GM12878 (cell line): ENCODE data around the gene ARID3A. TPM values are rescaled to one million over a fixed set of nuclear protein-coding genes. Genes with fewer than 3 reads are reported as not detected.
A peak's percentile ranks its signal among the peaks of the same experiment; 100 is the strongest.

Experiments
- ATF7 ChIP-seq: fragments of 450-650 bp; IDR thresholded peaks from 2 replicates; pipeline ENCODE4 v1.6.1; 2016; ENCODE audit warnings: low read depth, mild to moderate bottlenecking
- BMI1 ChIP-seq: fragments of 450-650 bp; IDR thresholded peaks from 2 replicates; pipeline ENCODE4 v1.6.1; 2016; ENCODE audit warnings: mild to moderate bottlenecking, moderate library complexity, borderline replicate concordance
- IKZF2 ChIP-seq, 2 experiments: fragments of 450-650 bp; IDR thresholded peaks; 2 replicates each; pipeline ENCODE4 v1.6.1; 2017; ENCODE audit warnings: mild to moderate bottlenecking in 2 of 2, moderate library complexity in 2 of 2
- KAT2A ChIP-seq: conservative IDR thresholded peaks from 2 replicates; pipeline ENCODE4 v1.6.1; 2011; ENCODE audit warnings: low read depth, low read length; ENCODE audit not compliant: control insufficient read depth
- KDM1A ChIP-seq: fragments of 200-600 bp; sonication (generic); IDR thresholded peaks from 2 replicates; pipeline ENCODE4 v1.6.1; 2016; ENCODE audit warnings: borderline replicate concordance
- MTA2 ChIP-seq: fragments of 450-650 bp; IDR thresholded peaks from 2 replicates; pipeline ENCODE4 v1.6.1; 2016; ENCODE audit warnings: low read depth, mild to moderate bottlenecking, moderate library complexity
- MYC ChIP-seq: IDR thresholded peaks from 2 replicates; pipeline ENCODE4 v1.6.1; 2011; ENCODE audit warnings: mild to moderate bottlenecking, low read length, moderate library complexity, inconsistent platforms; ENCODE audit not compliant: insufficient read depth, insufficient replicate concordance, insufficient read length, severe bottlenecking
- NR2C1 ChIP-seq: fragments of 450-650 bp; IDR thresholded peaks from 2 replicates; pipeline ENCODE4 v1.6.1; 2017; ENCODE audit warnings: antibody characterized with exemption, mild to moderate bottlenecking, moderate library complexity
- PML ChIP-seq: IDR thresholded peaks from 2 replicates; pipeline ENCODE4 v1.6.1; 2012; ENCODE audit warnings: low read length, inconsistent platforms
- POU2F2 ChIP-seq: IDR thresholded peaks from 3 replicates; pipeline ENCODE4 v1.6.1; 2011; ENCODE audit warnings: low read depth, mild to moderate bottlenecking, low read length, borderline replicate concordance
- RB1 ChIP-seq: fragments of 450-650 bp; formaldehyde crosslinking; IDR thresholded peaks from 2 replicates; pipeline ENCODE4 v1.6.1; 2017; ENCODE audit warnings: mild to moderate bottlenecking, borderline replicate concordance
- RCOR1 ChIP-seq: conservative IDR thresholded peaks from 2 replicates; pipeline ENCODE4 v1.6.1; 2012; ENCODE audit warnings: low read depth, low read length, improper control_type of control experiment
- SMARCA5 ChIP-seq: fragments of 450-650 bp; IDR thresholded peaks from 2 replicates; pipeline ENCODE4 v1.6.1; 2017; ENCODE audit warnings: mild to moderate bottlenecking
- SREBF2 ChIP-seq: IDR thresholded peaks from 2 replicates; pipeline ENCODE4 v1.6.1; 2012; ENCODE audit warnings: mild to moderate bottlenecking, low read length
- SUPT20H ChIP-seq: IDR thresholded peaks from 2 replicates; pipeline ENCODE4 v1.6.1; 2011; ENCODE audit warnings: low read depth, mild to moderate bottlenecking, low read length, moderate library complexity, borderline replicate concordance; ENCODE audit not compliant: control insufficient read depth
- ZNF24 ChIP-seq: fragments of 450-650 bp; IDR thresholded peaks from 2 replicates; pipeline ENCODE4 v1.6.1; 2017; ENCODE audit warnings: antibody characterized with exemption, mild to moderate bottlenecking
- polyA plus RNA-seq, 11 experiments: library from polyadenylated mRNA; depleted of rRNA in 4 of 11; unstranded in 6 of 11; stranded (reverse) in 5 of 11; fragments of >200 nt; fragmentation: Nextera tagmentation in 4 of 11; fragmentation: Illumina TruSeq in 1 of 11; extraction: Ambion mirVana in 4 of 11; extraction: Trizol in 1 of 11; gene quantifications; 1 replicate in 1 of 11; 2 replicates in 10 of 11; pipeline versions ENCODE4 v1.2.1 to v1.2.3, GENCODE V29; 2011 to 2016; ENCODE audit warnings: inconsistent platforms in 2 of 11, missing spikeins in 2 of 11, low read depth in 1 of 11
- total RNA-seq, 4 experiments: library from RNA; depleted of rRNA in 3 of 4; stranded (reverse); fragments of >200 nt in 3 of 4; fragmentation: Illumina TruSeq in 1 of 4; extraction: Trizol in 1 of 4; gene quantifications; 2 replicates each; pipeline versions ENCODE4 v1.2.1 to v1.2.3, GENCODE V29; 2013 to 2021
- TF ChIP-seq, protein P1 (sequence below): IDR thresholded peaks from 2 replicates; pipeline ENCODE4 v1.6.1; 2012; ENCODE audit warnings: low read length, inconsistent platforms
- TF ChIP-seq, protein P2 (sequence below): fragments of 450-650 bp; IDR thresholded peaks from 2 replicates; pipeline ENCODE4 v1.6.1; 2018; ENCODE audit warnings: mild to moderate bottlenecking, low read depth, moderate library complexity; ENCODE audit not compliant: partially characterized antibody
- TF ChIP-seq, protein P3 (sequence below): fragments of 450-650 bp; IDR thresholded peaks from 2 replicates; pipeline ENCODE4 v1.6.1; 2017; ENCODE audit warnings: mild to moderate bottlenecking, moderate library complexity
- TF ChIP-seq, protein P4 (sequence below): fragments of 450-650 bp; IDR thresholded peaks from 2 replicates; pipeline ENCODE4 v1.6.1; 2017; ENCODE audit warnings: mild to moderate bottlenecking, low read depth, inconsistent platforms; ENCODE audit not compliant: poor library complexity, severe bottlenecking

Gene ARID3A
- total and polyA plus RNA-seq, 10 of the 15 experiments (the other 5 are each of a cell fraction or from before 2014, with no cell fraction given) = 0.76 to 70.0 (median 16.7) TPM

DNA sequence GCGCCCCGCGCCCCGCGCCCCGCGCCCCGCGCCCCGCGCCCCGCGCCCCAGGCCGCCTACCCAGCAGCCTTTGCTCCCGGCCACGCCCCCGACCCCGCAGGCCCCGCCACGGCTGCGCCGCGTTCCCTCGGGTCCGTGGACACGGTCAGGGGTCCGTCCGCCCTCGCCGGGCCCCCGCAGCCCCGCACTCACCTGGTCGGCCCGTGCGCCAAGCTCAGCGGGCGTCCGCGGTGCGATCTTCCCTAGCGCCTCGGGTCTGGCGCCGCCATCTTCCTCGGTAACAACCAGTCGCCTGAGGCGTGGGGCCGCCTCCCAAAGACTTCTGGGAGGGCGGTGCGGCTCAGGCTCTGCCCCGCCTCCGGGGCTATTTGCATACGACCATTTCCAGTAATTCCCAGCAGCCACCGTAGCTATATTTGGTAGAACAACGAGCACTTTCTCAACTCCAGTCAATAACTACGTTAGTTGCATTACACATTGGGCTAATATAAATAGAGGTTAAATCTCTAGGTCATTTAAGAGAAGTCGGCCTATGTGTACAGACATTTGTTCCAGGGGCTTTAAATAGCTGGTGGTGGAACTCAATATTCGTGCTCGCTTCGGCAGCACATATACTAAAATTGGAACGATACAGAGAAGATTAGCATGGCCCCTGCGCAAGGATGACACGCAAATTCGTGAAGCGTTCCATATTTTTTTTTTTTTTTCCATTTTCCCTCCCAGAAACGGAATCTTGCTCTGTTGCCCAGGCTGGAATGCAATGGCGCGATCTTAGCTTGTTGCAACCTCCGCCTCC lies 32.7 kb upstream of the ARID3A start, which contains the start of the genes MED16 and RNU6-9 (continued):
- TF ChIP-seq, protein P1, sequence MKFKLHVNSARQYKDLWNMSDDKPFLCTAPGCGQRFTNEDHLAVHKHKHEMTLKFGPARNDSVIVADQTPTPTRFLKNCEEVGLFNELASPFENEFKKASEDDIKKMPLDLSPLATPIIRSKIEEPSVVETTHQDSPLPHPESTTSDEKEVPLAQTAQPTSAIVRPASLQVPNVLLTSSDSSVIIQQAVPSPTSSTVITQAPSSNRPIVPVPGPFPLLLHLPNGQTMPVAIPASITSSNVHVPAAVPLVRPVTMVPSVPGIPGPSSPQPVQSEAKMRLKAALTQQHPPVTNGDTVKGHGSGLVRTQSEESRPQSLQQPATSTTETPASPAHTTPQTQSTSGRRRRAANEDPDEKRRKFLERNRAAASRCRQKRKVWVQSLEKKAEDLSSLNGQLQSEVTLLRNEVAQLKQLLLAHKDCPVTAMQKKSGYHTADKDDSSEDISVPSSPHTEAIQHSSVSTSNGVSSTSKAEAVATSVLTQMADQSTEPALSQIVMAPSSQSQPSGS = no peak
- TF ChIP-seq RB1 (peak; percentile 84; the same call in 1 of the 2 replicates), ATF7 (no peak), ZNF24 (peak; percentile 98), MYC (no peak), MTA2 (no peak), KDM1A (no peak), RCOR1 (no peak), SMARCA5 (peak; percentile 83), PML (peak; percentile 84), SUPT20H (no peak), POU2F2 (peak; percentile 99), NR2C1 (no peak), BMI1 (no peak), KAT2A (no peak), IKZF2 (IDR thresholded peaks at IDR 0.05) (peak; percentile 56 to 60), SREBF2 (peak; percentile 94)
- TF ChIP-seq, protein P2, sequence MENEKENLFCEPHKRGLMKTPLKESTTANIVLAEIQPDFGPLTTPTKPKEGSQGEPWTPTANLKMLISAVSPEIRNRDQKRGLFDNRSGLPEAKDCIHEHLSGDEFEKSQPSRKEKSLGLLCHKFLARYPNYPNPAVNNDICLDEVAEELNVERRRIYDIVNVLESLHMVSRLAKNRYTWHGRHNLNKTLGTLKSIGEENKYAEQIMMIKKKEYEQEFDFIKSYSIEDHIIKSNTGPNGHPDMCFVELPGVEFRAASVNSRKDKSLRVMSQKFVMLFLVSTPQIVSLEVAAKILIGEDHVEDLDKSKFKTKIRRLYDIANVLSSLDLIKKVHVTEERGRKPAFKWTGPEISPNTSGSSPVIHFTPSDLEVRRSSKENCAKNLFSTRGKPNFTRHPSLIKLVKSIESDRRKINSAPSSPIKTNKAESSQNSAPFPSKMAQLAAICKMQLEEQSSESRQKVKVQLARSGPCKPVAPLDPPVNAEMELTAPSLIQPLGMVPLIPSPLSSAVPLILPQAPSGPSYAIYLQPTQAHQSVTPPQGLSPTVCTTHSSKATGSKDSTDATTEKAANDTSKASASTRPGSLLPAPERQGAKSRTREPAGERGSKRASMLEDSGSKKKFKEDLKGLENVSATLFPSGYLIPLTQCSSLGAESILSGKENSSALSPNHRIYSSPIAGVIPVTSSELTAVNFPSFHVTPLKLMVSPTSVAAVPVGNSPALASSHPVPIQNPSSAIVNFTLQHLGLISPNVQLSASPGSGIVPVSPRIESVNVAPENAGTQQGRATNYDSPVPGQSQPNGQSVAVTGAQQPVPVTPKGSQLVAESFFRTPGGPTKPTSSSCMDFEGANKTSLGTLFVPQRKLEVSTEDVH = no peak
- TF ChIP-seq, protein P3, sequence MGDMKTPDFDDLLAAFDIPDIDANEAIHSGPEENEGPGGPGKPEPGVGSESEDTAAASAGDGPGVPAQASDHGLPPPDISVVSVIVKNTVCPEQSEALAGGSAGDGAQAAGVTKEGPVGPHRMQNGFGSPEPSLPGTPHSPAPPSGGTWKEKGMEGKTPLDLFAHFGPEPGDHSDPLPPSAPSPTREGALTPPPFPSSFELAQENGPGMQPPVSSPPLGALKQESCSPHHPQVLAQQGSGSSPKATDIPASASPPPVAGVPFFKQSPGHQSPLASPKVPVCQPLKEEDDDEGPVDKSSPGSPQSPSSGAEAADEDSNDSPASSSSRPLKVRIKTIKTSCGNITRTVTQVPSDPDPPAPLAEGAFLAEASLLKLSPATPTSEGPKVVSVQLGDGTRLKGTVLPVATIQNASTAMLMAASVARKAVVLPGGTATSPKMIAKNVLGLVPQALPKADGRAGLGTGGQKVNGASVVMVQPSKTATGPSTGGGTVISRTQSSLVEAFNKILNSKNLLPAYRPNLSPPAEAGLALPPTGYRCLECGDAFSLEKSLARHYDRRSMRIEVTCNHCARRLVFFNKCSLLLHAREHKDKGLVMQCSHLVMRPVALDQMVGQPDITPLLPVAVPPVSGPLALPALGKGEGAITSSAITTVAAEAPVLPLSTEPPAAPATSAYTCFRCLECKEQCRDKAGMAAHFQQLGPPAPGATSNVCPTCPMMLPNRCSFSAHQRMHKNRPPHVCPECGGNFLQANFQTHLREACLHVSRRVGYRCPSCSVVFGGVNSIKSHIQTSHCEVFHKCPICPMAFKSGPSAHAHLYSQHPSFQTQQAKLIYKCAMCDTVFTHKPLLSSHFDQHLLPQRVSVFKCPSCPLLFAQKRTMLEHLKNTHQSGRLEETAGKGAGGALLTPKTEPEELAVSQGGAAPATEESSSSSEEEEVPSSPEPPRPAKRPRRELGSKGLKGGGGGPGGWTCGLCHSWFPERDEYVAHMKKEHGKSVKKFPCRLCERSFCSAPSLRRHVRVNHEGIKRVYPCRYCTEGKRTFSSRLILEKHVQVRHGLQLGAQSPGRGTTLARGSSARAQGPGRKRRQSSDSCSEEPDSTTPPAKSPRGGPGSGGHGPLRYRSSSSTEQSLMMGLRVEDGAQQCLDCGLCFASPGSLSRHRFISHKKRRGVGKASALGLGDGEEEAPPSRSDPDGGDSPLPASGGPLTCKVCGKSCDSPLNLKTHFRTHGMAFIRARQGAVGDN = 0 out of 2 replicates have a peak, but pooled peaks have one; percentile 69
- TF ChIP-seq, protein P4, sequence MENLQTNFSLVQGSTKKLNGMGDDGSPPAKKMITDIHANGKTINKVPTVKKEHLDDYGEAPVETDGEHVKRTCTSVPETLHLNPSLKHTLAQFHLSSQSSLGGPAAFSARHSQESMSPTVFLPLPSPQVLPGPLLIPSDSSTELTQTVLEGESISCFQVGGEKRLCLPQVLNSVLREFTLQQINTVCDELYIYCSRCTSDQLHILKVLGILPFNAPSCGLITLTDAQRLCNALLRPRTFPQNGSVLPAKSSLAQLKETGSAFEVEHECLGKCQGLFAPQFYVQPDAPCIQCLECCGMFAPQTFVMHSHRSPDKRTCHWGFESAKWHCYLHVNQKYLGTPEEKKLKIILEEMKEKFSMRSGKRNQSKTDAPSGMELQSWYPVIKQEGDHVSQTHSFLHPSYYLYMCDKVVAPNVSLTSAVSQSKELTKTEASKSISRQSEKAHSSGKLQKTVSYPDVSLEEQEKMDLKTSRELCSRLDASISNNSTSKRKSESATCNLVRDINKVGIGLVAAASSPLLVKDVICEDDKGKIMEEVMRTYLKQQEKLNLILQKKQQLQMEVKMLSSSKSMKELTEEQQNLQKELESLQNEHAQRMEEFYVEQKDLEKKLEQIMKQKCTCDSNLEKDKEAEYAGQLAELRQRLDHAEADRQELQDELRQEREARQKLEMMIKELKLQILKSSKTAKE = peak; percentile 90
